Vagina (tissue), 2 donors: ENCODE results near the gene WAC.
"Not testable (repeated sequence)": the region's sequence is repeated elsewhere in the genome, so short reads cannot be mapped to it uniquely, and the experiment has no call there.

Experiments
- POLR2A ChIP-seq, 2 donors: fragments of 450-650 bp; IDR thresholded peaks; one replicate each; pipeline ENCODE4 v1.6.1; 2017; ENCODE audit warnings: antibody characterized with exemption in 2 of 2, mild to moderate bottlenecking in 2 of 2, moderate library complexity in 2 of 2
- POLR2AphosphoS5 ChIP-seq, 2 donors: sonication (generic); formaldehyde crosslinking; IDR thresholded peaks; one replicate each; pipeline ENCODE4 v1.9.0; 2017; ENCODE audit warnings: antibody characterized with exemption in 2 of 2, mild to moderate bottlenecking in 2 of 2, low read depth in 1 of 2; ENCODE audit not compliant: insufficient read depth in 1 of 2
- TF ChIP-seq, protein P1 (sequence below), 3 experiments: fragments of 450-650 bp in 2 of 3; fragments of 200-600 bp in 1 of 3; sonication (generic) in 1 of 3; IDR thresholded peaks; one replicate each; pipeline ENCODE4 v1.5.1; 2017 to 2019; ENCODE audit warnings: antibody characterized with exemption in 3 of 3, mild to moderate bottlenecking in 2 of 3, moderate library complexity in 2 of 3

DNA sequence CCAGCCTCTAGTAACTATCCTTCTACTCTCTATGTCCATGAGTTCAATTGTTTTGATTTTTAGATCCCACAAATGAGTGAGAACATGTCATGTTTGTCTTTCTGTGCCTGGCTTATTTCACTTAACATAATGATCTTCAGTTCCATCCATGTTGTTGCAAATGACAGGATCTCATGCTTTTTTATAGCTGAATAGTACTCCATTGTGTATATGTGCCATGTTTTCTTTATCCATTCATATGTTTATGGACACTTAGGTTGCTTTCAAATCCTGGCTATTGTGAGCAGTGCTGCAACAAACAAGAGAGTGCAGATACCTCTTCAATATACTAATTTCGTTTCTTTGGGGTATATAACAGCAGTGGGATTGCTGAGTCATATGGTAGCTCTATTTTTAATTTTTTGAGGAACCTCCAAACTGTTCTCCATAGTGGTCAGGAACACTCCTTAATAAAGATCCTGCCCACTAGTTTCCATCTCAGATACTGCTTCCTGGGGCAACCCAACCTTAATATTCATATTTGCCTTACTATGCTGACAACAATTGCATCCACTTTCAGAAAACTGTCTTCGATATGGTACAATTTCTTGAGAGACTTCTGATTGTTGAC lies 42.6 kb upstream of the WAC start:
- TF ChIP-seq, protein P1, sequence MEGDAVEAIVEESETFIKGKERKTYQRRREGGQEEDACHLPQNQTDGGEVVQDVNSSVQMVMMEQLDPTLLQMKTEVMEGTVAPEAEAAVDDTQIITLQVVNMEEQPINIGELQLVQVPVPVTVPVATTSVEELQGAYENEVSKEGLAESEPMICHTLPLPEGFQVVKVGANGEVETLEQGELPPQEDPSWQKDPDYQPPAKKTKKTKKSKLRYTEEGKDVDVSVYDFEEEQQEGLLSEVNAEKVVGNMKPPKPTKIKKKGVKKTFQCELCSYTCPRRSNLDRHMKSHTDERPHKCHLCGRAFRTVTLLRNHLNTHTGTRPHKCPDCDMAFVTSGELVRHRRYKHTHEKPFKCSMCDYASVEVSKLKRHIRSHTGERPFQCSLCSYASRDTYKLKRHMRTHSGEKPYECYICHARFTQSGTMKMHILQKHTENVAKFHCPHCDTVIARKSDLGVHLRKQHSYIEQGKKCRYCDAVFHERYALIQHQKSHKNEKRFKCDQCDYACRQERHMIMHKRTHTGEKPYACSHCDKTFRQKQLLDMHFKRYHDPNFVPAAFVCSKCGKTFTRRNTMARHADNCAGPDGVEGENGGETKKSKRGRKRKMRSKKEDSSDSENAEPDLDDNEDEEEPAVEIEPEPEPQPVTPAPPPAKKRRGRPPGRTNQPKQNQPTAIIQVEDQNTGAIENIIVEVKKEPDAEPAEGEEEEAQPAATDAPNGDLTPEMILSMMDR (IDR thresholded peaks at IDR 0.05), result not testable (repeated sequence)
- not testable (repeated sequence) for TF ChIP-seq POLR2AphosphoS5 (IDR thresholded peaks at IDR 0.05; ENCODE audit: insufficient read depth in 1 of 2, low read depth in 1 of 2); POLR2A (IDR thresholded peaks at IDR 0.05)
